HG03432 (cell line): ENCODE results near the gene ZSWIM7.
"Not testable (repeated sequence)": the region's sequence is repeated elsewhere in the genome, so short reads cannot be mapped to it uniquely, and the experiment has no call there.

Experiments used
- ATAC-seq: cut with Tn5 transposase; IDR thresholded peaks from one replicate; pipeline ENCODE4 v1.9.1; 2021; ENCODE audit warnings: mild to moderate bottlenecking, moderate library complexity; ENCODE audit not compliant: unreplicated experiment

Gene ZSWIM7

GRCh38 chr17:15999974-16000827 lies 697 bp upstream of the ZSWIM7 start:
- ATAC-seq: peak; percentile 26

DNA sequence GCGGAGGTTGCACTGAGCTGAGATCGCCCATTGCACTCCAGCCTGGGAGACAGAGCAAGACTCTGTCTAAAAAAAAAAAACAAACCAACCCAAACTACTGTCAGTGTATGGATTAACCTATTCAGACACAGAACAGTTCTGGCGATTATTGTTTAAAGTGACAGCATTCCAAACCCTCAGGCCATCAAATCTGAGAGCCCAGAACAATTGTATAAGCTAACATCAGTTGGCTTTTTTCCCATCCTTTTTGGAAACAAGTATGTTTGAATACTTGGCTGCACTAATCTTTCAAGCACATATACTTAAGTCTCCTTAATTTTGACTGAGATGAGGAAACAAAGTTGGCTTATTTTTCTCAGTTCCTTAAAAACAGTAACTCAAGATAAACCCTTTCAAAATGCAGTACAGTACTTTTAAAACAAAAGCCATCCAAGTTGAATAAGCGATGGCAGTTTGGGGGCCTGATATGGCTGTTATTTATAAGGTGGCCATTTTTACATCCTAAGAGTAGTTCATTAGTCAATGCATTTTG lies 1.4 kb downstream of the ZSWIM7 start:
- ATAC-seq: no peak

DNA sequence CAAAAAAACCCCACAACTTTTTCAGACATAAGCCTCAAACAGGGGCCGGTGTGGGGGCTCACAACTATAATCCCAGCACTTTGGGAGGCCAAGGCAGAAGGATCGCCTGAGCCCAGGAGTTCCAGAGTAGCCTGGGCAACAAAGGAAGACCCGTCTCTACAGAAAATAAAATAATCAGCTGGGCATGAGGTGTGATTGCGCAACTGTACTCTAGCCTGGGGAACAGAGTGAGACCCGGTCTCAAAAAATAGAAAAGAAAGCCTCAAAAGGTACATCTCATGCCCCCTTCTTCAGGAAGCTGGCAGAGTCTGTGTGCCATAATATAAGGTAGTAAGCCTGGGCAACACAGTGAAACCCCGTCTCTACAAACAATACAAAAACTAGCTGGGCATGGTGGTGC lies 3.2 kb downstream of the ZSWIM7 start:
- no peak for ATAC-seq

GRCh38 chr17:15981646-15982580 lies 17.6 kb downstream of the ZSWIM7 start:
- ATAC-seq: no peak

DNA sequence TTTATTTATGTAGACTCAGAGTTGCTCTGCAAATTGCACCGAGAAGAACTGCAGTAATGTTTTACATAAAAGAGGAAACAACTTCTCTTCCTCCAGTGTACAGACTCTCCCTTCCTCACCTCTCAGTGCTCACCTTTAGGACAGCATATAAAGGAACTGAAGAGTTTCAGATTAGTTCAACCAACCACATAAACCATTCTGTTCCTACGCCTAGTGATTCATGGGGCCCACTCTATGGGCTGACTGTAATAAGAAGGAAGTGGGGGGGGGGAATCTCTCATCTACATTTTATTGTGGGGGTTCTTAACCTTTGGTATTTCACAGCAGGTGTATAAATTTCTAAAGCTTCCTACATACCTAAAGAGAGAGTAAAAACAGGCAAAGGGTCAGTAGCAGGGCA lies 18.3 kb downstream of the ZSWIM7 start:
- peak; percentile 85 for ATAC-seq

DNA sequence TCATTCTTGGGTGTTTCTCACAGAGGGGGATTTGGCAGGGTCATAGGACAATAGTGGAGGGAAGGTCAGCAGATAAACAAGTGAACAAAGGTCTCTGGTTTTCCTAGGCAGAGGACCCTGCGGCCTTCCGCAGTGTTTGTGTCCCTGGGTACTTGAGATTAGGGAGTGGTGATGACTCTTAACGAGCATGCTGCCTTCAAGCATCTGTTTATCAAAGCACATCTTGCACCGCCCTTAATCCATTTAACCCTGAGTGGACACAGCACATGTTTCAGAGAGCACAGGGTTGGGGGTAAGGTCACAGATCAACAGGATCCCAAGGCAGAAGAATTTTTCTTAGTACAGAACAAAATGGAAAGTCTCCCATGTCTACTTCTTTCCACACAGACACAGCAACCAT lies 20.5 kb downstream of the ZSWIM7 start:
- not testable (repeated sequence) for ATAC-seq

GRCh38 chr17:15978606-15979005 lies 20.9 kb downstream of the ZSWIM7 start:
- ATAC-seq: no peak

DNA sequence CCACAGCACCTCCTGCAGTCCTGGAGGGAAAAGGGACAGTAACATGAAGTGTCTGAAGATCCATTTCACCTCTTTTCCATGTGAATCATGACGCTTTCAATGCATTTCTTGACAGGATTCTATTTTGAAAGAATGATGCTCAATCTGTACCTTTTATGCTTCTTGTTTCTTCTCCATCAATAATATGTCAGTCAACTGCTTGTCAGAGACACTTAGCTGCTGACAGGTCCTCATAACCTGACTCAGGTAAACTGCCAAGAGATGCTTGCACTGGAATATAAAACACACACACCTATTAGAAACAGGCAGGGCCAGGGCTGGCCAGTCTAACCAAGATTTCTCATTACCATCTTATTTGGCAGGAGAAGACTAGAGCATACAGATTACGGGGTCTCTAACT lies 21.6 kb downstream of the ZSWIM7 start:
- no peak for ATAC-seq

DNA sequence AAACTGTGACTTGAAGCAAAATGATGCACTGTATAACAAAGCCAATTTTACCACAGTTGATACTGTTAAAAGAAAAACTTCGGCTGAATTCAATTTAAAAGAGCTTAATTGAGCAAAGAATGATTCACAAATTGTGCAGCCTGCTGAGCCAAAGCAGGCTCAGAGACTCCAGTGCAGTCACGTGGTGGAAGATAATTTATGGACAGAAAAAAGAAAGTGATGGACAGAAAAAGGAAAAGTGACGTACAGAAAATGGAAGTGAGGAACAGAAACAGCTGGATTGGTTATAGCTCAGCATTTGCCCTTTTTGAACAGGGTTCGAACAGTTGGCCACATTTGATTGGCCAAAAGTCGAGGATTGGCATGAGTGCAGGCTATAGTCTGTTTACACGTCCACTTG lies 25.7 kb downstream of the ZSWIM7 start:
- ATAC-seq: no peak

GRCh38 chr17:15973016-15973415 lies 26.5 kb downstream of the ZSWIM7 start:
- no peak for ATAC-seq

DNA sequence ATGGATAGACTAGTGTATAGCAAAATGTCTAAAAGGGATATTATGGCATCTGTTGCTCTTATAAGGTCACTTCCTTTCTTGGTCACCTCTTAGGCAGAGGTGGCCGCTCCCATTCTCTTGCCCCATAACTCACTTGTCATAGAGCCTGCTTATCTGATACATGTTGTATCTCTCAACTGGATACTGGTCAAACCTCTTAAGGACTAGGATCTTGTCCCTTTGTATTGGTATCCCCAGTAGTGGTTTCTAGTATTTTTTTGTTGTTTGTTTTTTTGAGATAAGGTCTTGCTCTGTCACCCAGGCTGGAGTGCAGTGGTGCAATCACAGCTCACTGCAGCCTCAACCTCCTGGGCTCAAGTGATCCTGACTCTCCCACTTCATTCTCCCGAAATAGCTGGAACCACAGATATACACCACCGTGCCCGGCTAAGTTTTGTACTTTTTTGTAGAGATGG lies 27.0 kb downstream of the ZSWIM7 start:
- no peak for ATAC-seq

DNA sequence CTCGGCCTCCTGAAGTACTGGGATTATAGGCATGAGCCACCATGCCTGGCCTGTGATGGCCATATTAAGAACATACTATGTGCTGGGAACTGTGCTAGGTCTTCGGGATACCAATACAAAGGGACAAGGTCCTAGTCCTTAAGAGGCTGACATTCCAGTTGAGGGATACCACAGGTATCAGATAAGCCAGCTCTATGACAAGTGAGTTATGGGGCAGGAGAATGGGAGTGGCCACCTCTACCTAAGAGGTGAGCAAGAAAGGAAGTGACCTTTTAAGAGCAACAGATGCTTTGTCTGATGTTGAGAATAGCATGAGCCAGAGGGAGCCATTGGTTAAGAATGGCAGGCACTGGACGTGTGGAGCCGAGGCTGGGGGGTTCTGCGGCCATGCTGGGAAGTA lies 27.6 kb downstream of the ZSWIM7 start:
- ATAC-seq: no peak

DNA sequence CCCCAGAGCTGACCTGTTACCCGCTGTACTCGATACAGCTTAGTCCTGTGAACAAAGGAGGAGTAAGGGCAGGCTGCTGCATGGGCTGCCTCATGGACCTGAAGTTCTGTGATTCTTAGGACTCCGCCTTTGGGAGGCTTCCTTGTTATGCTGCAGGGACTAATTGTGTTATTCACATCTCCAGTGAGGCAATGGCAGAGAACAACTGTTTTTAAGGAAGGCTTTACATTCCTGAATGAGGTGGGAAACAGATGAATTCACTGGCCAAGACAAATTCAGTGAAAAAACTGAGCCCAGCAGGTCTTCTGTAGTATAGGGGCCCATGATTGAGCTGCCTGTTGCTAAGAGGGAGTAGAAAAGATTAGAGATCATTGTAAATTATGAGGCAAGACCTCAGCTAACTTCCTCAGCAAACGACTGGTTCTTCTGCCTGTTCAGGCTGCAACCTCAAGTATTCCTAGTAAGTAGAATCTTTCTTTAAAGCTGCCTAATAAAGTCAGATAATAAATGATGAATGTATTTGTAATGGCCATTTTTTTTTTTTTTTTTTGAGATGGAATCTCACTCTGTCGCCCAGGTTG lies 28.3 kb downstream of the ZSWIM7 start:
- ATAC-seq: no peak

DNA sequence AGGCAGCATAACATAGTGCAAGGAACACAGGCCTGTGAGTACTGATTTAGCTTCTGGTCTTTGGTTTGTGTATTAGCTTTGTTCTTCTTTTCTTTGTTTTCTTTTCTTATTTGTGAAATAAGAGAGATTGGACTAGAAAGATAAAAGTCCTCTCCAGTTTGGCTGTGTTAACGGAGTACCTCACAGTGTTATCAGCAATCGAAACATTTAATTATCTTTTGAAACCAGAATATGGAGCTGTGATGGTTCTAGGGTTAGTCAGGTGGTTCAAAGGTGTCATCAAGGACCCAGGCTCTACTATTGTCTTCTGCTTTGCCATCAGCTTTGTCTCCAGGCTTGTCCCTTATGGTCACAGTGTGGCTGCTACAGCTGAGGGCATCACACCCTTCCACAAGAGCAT lies 29.0 kb downstream of the ZSWIM7 start:
- ATAC-seq: no peak

GRCh38 chr17:15969463-15969862 lies 30.0 kb downstream of the ZSWIM7 start:
- ATAC-seq: no peak

DNA sequence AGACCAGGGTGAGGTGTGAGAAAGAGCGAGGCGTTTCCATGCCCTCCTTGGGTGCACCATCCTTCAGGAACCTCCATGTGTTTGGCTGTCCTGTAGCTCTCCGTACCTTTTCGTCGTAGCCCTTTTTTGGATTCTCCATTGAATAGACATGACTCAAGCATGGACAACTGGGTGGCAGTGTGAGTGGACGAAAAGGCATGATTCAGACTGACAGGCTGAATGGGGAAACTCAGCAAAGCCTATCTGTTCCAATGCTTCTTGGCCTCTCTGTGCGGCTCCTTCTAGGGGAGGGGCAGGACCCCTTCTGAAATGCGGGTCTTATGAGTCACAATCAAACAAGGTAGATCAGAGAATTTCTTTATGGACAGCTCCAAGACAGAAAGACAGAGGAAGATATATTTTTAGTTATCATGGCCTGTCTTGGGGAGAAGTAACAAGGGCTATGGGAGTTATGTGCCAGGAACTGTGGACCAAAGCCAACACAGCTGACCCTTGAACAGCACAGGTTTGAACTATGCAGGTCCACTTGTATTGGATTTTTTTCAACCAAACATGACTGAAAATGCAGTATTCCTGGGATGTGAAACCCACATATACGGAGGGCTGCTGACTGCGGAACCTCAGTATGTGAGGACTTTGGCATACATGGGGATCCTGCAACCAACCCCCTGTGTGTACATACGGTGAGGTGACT lies 31.7 kb downstream of the ZSWIM7 start:
- no peak for ATAC-seq

GRCh38 chr17:15966879-15967248 lies 32.6 kb downstream of the ZSWIM7 start:
- no peak for ATAC-seq

GRCh38 chr17:15966183-15966878 lies 33.2 kb downstream of the ZSWIM7 start:
- no peak for ATAC-seq

DNA sequence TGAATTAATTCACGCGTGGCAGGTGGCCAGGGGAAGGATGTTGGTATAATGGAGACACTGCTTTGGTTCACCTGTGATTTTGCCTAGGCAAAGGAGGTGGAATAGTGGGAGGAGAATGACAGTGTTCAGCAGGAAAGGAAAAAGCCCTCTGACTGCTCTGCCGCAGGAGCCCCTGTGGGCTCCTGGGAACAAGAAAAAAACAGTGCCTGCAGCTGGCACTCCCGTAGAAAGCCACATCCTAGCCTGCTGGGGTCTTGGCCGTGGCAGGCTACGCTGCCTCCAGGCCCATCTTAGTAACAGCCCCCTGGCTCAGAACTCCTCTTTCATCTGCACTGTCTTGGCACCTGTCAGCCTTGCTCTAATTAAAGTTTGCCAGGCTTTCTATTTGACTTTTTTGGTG lies 34.0 kb downstream of the ZSWIM7 start:
- ATAC-seq: no peak

- ATAC-seq: no peak
These were observed 35.8 kb downstream of the ZSWIM7 start for GRCh38 chr17:15963670-15964110.
